Activated T-cell treated with anti-CD3 and anti-CD28 coated beads for 48 hours (primary cell): ENCODE measurements around the gene GABRG3.

Source experiments
- DNase-seq: peaks from one replicate; pipeline ENCODE4 v3.0.0-alpha.2; 2020; ENCODE audit warnings: low read depth

The GABRG3 gene

GRCh38 chr15:27064080-27064479, 93.1 kb downstream of the GABRG3 start:
- DNase-seq: no peak

DNA sequence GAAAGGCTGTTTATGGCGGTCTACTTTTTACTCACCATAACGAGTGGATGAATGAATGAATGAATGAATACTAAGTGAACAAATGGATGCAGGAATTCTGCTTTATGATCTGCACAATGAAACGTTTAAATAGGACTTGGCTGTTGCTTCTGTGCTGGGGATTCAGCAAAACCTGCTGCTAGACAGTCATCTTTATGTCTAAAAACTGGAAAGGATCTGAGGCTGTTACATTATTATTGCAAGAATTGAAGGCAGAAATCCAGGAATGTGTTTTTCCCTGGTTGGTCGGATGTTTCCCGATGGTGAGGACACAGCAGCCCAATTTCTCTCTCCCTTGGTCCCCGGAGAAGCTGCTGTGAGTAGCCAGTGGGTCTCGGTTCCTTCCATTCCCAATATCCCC, 94.2 kb downstream of the GABRG3 start:
- DNase-seq: no peak

DNA sequence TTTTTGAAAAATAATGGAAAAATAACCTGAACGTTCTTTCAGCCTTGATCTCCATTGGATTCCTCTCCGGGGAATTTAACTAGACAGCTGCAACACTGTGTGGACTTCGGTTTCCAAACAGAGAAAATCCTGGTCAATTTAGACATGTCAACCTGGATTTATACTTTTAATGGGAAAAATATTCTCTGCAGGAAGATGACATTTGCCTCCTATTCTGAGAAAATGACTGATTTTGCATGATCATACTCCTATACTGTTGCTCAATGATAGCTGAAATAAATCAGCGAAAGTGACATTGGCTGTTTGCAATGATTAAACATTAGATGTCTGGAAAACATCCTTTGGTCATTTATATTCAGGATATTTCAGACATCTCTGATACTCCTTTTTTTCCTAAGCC, 94.8 kb downstream of the GABRG3 start:
- DNase-seq: no peak

DNA sequence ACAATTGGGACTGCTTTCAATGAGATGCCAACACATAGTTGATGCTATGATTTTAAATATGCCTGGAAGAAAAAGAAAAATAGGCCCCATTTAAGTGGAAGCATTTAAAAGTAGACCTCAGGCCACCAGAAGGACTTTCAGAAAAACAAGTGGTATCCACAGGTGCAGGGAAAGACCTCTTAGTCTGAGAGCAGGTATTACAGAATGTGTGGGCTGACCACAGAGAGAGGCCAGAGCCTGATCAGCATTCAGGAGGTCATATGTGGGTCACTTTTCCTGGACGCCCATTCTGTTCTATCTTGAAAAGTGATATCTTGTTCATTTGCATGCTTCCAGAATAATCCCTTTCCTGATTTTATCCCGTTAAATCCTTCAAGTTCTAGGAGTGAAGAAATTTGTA, 95.5 kb downstream of the GABRG3 start:
- no peak for DNase-seq

GRCh38 chr15:27067175-27067574, 96.2 kb downstream of the GABRG3 start:
- DNase-seq: no peak

- no peak for DNase-seq
Observed at GRCh38 chr15:27070841-27071240, 99.9 kb downstream of the GABRG3 start.

GRCh38 chr15:27074179-27074578, 103.2 kb downstream of the GABRG3 start:
- no peak for DNase-seq

GRCh38 chr15:27077790-27078189, 106.8 kb downstream of the GABRG3 start:
- no peak for DNase-seq

GRCh38 chr15:27081676-27082418, 110.9 kb downstream of the GABRG3 start:
- no peak for DNase-seq

GRCh38 chr15:27082526-27082925, 111.5 kb downstream of the GABRG3 start:
- no peak for DNase-seq

DNA sequence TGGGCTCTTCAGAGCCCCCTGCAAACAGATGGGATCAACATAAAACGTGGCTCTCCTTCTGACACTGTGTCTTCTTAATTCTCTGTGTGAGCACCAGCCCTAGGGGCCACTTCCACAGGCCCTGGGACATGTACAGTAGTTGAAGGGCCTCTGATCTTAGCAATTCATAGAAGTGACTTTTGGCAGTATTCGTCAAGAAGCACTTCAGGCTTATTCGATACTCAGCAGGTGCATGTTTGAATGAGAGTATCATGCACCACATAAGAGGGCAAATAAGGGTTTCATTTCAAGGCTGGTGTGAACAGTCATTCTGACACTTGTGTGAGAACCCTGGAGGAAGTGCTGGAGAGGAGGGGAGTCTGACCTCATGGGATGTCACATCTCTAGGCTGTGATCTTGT, 113.9 kb downstream of the GABRG3 start:
- DNase-seq: no peak

GRCh38 chr15:27086149-27086548, 115.2 kb downstream of the GABRG3 start:
- no peak for DNase-seq

DNA sequence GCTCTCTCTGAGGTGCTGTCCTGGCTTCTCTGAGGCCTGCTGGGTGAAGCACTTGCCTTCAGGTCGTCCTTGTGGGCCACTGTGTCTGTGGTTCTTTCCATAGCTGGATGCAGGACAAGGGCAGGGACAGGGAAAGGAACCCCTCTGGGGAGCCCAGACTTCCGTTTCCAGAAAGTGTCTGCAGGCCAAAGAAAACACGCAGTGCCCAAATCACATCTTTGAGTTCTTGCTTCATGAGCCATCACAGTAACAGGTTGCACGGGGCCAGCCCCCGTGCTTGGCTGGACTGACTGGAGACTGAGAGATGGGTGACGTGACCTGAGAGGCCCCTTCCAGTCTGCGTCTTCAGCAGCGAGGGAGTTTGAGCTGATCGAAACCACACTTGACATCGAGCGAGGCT, 115.8 kb downstream of the GABRG3 start:
- no peak for DNase-seq

DNA sequence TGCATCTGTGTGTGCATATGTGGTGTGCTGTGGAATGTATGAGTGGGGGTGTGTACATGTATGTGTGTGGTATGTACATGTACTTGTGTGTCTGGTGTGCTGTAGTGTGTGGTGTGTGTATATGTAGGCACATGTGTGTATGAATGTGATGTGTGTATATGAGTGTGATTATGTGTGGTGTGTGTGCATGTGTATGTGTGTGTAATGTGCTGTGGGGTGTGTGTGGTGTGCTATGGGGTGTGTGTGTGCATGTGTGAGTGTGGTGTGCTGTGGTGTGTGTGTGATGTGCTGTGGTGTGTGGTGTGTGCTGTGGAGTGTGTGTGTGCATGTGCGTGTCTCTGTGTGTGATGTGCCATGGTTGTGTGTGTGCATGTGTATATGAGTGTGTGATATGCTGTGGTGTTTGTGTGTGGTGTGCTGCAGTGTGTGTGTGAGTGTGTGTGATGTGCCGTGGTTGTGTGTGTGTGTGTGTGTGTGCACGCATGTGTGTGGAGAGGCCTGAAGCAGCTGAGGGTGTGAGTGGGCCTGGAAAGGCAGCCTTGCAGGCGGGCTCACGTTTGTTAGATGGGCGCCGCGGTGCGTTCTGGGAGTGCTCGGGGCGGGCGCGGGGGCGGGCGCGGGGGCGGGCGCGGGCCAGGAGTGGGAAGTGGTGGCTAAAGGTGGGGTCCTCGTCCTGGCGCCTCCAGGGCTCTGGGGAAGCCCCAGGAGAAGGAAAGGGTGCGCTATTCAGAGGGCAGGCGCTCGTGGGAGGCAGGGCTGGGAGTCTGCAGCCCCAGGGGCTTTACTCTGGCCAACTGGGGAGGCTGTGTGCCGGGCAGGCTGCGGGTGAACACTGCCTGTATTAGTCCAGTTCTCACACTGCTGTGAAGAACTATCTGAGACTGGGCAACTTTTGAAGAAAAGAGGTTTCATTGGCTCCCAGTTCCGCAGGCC, 116.9 kb downstream of the GABRG3 start:
- no peak for DNase-seq

GRCh38 chr15:27088584-27089232, 117.7 kb downstream of the GABRG3 start:
- DNase-seq: no peak

GRCh38 chr15:27089233-27089586, 118.2 kb downstream of the GABRG3 start:
- DNase-seq: no peak

DNA sequence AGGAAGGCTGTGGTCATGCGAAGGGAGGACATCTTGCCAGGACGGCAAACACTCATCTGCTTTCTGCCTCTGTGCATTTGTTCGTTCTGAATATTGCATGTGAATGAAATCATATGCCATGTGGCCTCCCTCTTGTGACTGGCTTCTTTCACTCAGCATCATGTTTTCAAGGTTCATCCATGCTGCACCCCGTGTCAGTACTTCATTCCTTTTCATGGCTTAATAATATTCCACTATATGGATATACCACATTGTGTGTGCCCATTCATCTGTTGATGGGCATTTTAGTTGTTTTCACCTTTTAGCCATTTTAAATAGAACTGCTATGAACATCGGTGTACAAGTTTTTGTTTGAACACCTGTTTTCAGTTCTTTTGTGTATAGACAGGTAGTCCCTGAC, 118.7 kb downstream of the GABRG3 start:
- DNase-seq: no peak

DNA sequence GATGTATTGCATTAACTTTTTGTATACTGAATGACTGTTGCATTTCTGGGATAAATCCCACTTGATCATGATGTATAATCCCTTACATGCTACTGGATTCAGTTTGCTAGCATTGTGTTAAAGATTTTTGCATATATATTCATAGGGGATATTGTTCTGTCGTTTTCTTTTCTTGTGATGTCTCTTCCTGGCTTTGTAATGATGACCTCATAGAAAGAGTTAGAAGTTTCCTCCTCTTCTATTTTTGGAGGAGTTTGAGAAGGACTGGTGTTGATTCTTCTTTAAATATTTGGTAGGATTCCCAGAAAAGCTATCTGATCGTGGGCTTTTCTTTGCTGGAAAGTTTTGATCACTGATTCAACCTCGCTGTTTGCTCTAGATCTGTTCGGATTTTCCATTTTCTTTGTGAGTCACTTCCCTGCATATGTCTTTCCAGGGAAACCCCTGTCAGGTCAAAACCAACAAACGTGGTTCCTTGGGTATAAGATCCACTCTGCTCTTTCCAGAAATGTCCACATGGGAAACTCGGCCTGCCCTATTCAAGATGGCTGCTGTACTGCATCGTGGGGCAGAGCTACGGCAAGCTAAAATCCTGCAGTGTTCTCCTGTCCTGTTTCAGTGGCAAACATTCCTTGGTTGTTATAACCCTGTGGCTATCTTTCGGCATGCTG, 120.4 kb downstream of the GABRG3 start:
- DNase-seq: no peak

- DNase-seq: no peak
Observed at GRCh38 chr15:27092390-27092789, 121.4 kb downstream of the GABRG3 start.

- no peak for DNase-seq
Observed at GRCh38 chr15:27094235-27094634, 123.3 kb downstream of the GABRG3 start.

DNA sequence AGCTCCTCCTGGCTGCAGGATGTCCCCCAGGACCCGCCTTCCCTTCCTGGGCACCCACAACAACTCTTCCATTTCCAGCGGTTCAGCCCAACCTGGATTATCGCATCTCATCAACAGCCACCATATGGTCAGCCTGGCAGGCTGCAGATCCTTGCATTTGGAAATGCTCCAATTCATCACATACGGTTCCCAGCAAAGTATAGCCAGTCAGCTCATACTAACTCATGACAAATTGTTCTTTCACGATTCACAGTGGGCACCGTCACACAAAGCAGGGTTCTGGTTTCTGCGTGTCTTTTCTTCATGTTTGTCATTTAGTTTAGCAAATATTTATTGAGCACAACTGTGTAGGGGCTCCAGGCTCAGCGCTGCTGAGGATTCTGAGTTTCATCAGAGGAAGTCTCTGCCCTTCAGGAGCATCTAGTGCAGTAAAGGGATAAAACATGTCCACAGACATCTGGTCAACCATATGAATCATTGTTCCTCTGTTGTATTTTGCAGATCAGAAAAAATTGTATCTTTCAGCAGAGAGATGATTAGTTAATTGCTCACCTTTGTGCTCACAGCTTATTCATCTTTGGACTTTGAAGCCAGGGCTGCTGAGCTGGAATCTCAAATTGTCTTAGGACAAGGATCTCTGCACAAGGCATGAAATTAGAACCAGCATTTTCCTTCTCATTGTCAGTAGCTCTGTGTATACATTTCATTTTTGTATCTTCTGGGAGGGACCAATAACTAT, 125.1 kb downstream of the GABRG3 start:
- DNase-seq: no peak

GRCh38 chr15:27097506-27097905, 126.5 kb downstream of the GABRG3 start:
- DNase-seq: no peak
